Esophagus squamous epithelium (tissue), 4 donors: ENCODE measurements around the gene RPS8.

Source experiments
- POLR2A ChIP-seq, 4 donors: fragments of 450-650 bp; IDR thresholded peaks; one replicate each; pipeline ENCODE4 v1.6.1; 2017; ENCODE audit warnings: antibody characterized with exemption in 4 of 4, mild to moderate bottlenecking in 4 of 4, moderate library complexity in 3 of 4
- TF ChIP-seq, protein P1 (sequence below), 6 experiments: fragments of 450-650 bp in 4 of 6; fragments of 200-600 bp in 2 of 6; sonication (generic) in 2 of 6; IDR thresholded peaks; one replicate each; pipeline ENCODE4 v1.5.1; 2016 to 2019; ENCODE audit warnings: antibody characterized with exemption in 6 of 6, mild to moderate bottlenecking in 4 of 6, moderate library complexity in 4 of 6

DNA sequence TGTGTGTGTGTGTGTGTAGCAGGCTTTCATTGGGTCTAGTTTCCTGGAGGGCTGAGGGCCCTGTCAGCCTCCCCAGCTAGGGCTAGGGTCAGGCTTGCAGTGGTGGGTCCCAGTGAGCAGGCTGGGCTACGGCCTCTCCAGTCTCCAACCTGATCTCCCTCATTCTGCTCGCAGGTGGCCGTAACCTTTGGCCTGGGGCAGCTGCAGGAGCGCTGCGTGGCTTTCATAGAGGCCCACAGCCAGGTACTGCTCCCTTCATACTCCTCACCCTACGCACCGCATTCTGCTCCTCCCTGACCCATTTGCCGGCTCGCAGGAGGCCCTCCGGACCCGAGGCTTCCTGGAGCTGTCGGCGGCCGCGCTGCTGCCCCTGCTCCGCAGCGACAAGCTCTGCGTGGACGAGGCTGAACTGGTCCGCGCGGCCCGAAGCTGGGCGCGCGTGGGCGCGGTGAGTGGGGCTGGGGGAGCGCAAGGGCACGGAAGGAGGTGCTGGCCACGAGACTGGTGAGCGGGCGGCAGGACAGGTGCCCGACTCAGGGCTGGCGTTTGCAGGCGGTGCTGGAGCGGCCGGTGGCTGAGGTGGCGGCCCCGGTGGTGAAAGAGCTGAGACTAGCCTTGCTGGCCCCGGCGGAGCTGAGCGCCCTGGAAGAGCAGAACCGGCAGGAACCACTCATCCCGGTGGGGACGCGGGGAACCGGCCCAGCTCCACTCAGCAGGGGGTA is 37.6 kb downstream of the RPS8 start:
- TF ChIP-seq, protein P1, sequence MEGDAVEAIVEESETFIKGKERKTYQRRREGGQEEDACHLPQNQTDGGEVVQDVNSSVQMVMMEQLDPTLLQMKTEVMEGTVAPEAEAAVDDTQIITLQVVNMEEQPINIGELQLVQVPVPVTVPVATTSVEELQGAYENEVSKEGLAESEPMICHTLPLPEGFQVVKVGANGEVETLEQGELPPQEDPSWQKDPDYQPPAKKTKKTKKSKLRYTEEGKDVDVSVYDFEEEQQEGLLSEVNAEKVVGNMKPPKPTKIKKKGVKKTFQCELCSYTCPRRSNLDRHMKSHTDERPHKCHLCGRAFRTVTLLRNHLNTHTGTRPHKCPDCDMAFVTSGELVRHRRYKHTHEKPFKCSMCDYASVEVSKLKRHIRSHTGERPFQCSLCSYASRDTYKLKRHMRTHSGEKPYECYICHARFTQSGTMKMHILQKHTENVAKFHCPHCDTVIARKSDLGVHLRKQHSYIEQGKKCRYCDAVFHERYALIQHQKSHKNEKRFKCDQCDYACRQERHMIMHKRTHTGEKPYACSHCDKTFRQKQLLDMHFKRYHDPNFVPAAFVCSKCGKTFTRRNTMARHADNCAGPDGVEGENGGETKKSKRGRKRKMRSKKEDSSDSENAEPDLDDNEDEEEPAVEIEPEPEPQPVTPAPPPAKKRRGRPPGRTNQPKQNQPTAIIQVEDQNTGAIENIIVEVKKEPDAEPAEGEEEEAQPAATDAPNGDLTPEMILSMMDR (IDR thresholded peaks at IDR 0.05), result no peak
- no peak for TF ChIP-seq POLR2A (IDR thresholded peaks at IDR 0.05)
